AG08395 (cell line): ENCODE measurements around the gene FREY1.
A peak's percentile ranks its signal among the peaks of the same experiment; 100 is the strongest.
"Not testable (repeated sequence)": the region's sequence is repeated elsewhere in the genome, so short reads cannot be mapped to it uniquely, and the experiment has no call there.

ENCODE experiments used
- DNase-seq: peaks from one replicate; pipeline ENCODE4 v3.0.0; 2012; ENCODE audit warnings: mixed read lengths, low spot score

FREY1 gene

GRCh38 chr11:45913942-45914635 lies 7.0 kb upstream of the FREY1 start:
- no peak for DNase-seq

GRCh38 chr11:45913514-45913913 lies 6.4 kb upstream of the FREY1 start:
- no peak for DNase-seq

DNA sequence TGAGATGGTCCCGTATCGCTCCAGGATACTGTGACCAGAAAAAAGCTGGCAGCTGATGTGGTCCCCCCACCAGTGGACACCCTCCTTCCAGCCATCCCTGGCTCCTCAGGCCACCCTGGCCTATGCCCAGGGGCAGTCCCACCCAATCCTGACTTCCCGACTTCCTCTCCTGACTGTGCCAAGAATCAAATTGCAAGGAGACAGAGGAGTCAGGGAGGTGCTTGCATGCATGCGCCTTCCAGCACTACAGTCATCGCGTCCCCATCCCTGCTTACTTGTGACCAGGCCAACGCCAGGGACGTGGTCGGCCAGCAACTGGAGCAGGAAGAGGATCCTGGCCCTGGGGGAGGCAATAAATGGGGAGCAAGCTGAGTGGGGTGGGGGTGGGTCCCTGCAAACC lies 3.6 kb upstream of the FREY1 start:
- no peak for DNase-seq

DNA sequence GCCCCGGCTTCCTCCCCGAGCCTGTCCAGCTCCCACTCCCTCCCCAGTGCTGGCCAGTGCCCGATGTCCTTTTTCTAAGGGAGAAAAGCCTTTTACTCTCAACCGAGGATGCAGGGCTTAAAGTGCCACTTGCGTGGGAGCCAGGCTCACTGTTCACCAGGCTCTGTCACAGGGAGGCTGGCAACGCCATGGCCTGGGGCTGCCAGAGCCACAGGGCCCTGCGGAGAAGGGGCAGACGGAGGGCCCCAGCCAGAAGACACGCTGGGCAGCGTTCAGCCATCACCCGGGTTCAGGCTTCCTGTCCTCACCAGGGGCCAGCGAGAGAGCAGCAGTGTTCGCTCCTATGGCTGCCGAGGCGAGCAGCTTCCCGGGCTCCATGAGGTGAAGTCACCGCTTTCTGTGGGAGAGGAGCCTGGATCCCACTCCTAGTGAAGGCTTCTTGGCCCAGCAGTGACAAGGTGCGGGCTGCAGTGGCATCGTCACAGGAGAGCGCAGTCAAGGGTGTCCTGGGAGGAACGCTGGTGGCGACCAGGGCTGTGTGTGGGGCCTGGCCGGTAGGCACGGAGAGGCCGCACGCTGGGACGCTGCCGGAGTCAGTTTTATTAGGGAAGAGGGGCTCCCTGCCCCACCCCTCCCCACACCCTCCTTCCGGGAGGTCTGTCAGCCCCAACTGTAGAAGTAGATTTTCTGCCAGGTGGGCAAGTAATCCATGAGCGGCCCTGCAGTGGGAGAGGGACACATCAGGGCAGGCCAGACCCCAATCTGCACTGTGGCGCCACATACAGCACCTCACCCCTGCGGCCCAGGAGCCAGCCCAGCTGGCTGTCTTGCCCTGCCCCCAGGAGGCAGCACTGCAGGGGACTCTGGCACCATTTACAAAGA lies 2.8 kb upstream of the FREY1 start:
- DNase-seq: no peak

DNA sequence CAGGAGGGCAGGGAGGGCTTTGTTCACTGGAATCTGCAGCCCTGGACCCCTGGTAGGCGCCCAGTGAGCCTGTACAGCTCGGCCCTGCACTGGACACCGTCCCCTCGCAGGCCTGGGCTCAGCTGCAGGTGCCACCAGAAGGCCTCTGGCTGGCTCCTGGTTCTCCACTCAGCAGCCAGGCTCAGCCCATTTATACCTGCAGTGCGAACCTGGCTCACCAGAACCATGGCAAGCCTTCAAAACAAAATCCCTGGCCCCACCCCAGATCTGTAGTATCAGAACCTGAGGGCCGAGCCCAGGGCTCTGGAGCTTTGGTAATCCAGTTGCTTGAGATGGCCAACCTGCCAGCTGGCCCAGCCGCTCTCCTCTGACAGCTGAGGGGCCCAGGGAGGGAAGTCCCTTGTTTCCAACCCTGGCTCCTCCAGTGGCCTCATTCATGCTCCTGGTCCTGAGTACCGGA lies 870 bp upstream of the FREY1 start:
- no peak for DNase-seq

- no peak for DNase-seq
Measured at GRCh38 chr11:45906096-45906682, 882 bp downstream of the FREY1 start.

DNA sequence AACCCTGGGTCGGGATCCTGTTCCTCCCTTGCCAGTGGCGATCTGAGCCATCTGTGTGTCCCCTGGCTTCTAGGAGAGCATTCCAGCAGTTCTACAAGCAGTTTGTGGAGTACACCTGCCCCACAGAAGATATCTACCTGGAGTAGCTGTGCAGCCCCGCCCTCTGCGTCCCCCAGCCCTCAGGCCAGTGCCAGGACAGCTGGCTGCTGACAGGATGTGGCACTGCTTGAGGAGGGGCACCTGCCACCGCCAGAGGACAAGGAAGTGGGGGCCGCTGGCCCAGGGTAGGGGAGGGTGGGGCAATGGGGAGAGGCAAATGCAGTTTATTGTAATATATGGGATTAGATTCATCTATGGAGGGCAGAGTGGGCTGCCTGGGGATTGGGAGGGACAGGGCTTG lies 1.5 kb downstream of the FREY1 start:
- DNase-seq: not testable (repeated sequence)

DNA sequence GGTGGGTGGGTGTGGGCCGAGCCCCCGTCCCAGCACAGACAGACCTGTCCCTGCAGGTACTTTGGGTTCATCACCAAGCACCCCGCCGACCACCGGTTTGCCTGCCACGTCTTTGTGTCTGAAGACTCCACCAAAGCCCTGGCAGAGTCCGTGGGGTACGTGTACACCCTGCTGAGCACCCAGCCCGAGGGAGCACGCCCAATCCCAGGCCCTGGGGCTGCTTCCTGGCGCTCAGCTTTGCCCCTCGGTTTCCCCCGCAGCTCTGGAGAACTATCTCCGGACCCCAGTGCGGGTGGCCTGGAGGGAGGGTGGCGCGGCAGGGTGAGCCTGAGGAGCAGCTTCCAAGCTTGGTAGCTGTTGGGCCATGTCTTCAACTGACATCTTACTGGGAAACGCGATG lies 2.0 kb downstream of the FREY1 start:
- no peak for DNase-seq

DNA sequence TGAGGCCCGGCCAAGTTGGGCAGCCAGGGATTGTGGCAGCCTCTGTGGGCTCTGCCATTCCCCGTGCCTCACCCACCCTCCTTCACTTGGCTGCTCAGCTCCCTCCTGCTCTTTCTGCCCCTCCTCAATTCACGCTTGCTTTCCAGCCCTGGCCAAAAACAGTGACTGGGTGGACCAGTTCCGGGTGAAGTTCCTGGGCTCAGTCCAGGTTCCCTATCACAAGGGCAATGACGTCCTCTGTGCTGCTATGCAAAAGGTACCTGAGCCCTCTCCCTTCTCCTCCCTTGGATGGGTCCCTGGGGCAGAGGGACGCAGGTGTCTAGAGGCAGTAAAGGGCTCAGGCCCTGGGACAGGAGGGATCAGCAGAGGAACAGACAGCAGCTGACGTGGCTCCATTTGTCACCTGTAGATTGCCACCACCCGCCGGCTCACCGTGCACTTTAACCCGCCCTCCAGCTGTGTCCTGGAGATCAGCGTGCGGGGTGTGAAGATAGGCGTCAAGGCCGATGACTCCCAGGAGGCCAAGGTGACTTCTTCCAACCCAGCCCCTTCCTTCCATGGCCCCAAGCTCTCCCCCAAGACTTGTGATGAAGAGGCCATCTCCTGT lies 2.7 kb downstream of the FREY1 start:
- no peak for DNase-seq

- DNase-seq: no peak
Measured at GRCh38 chr11:45902452-45903380, 4.4 kb downstream of the FREY1 start.

GRCh38 chr11:45901626-45902025 lies 5.4 kb downstream of the FREY1 start:
- no peak for DNase-seq

- DNase-seq: no peak
Measured at GRCh38 chr11:45900916-45901617, 6.0 kb downstream of the FREY1 start.

DNA sequence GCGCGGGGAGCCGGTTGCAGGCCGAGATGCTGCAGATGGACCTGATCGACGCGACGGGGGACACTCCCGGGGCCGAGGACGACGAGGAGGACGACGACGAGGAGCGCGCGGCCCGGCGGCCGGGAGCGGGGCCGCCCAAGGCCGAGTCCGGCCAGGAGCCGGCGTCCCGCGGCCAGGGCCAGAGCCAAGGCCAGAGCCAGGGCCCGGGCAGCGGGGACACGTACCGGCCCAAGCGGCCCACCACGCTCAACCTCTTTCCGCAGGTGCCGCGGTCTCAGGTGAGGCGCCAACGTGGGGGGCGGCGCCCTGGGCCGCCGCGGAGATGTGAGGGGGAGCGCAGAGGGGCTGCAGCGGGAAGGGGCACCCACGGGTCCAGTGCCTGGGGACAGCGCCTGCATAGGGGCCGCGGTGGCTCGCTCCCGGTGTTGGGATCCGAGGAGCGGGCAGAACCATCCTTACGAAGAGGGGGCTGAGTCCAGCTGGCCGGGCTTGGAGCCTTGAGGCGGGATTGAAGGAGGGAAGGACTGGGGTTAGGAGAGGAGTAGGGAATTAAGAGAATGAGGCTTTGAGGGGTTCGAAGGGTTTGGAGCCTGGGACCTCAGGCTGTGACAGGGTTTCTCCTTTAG lies 6.8 kb downstream of the FREY1 start:
- DNase-seq: not testable (repeated sequence)

DNA sequence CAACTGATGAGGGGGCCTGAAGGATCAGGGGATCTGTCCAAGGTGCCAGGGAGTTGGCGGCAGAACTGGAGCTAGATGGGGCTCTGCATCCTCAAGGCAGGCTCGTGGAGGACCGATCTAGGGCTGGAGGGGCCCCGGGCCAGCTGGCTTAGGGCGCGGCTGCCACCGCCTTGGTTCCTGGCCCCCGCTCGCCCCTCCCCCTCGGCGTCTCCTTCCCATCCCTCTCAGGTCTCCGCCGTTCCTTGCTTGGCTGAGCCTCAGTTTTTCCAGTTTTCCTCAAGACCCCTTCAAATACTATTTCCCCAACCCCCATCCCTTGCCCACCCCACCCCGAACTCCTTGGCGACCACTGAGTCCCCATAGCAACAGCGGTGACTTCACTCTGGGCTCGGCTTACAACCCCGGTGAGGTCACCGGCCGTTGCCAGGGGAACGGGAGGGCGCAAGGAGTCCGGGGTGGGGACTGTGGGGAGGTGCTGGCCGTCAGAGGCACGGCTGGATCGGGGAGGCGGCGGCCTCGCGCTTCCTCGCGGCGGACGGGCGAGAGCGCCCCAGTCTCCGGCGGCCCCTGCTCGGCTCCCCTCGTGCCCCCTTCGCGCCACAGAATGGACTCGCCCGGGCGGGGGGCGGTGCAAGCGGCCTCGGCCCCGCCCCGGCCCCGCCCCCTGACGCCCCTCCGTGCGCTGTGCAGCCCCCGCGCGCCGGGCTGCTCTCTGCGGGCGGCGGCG lies 7.5 kb downstream of the FREY1 start:
- DNase-seq: peak; percentile 96

DNA sequence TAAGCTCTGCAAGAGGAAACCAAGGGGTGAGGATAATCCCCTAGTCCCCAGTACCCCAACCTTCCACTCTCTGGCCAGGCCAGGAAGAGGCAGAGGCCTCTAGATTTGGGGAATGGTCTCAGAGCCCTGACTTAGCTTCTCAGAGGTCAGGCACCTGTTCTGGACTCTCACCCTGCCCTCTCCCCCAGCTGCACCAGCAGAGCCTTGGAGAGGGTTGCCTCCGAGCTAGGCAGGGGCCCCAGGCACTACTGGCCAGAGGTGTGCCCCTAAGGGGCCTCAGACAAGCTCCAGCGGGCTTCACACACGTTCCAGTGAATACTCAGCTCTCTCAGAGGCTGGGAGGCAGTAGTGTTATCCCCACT lies 8.0 kb downstream of the FREY1 start:
- DNase-seq: no peak

DNA sequence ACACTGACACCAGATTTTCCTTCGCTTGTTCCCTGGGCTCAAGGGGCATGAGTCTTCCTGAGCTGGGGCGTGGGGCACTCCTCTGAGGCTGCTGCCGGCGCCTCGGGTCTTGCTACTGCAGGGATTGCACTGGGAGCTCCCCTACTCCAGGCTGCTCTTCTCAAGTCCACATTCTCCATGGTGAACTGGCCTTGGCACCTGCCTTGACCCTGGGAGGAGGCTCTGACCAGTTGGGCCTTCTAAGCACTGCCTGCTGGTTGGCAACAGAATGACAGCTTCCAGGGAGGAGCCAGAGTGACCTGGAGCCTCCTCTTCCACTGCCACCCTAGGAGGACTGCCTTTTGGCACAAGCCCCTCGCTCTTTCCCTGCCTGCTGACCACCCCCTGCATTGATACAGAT lies 9.5 kb downstream of the FREY1 start:
- no peak for DNase-seq

GRCh38 chr11:45896422-45896984 lies 10.6 kb downstream of the FREY1 start:
- no peak for DNase-seq

GRCh38 chr11:45895553-45896259 lies 11.4 kb downstream of the FREY1 start:
- DNase-seq: no peak
